ENCODE results near the gene VPS37C.

The VPS37C gene

GRCh38 chr11:61164606-61165424, 3.6 kb upstream of the VPS37C start:
- TF ChIP-seq, protein P1, sequence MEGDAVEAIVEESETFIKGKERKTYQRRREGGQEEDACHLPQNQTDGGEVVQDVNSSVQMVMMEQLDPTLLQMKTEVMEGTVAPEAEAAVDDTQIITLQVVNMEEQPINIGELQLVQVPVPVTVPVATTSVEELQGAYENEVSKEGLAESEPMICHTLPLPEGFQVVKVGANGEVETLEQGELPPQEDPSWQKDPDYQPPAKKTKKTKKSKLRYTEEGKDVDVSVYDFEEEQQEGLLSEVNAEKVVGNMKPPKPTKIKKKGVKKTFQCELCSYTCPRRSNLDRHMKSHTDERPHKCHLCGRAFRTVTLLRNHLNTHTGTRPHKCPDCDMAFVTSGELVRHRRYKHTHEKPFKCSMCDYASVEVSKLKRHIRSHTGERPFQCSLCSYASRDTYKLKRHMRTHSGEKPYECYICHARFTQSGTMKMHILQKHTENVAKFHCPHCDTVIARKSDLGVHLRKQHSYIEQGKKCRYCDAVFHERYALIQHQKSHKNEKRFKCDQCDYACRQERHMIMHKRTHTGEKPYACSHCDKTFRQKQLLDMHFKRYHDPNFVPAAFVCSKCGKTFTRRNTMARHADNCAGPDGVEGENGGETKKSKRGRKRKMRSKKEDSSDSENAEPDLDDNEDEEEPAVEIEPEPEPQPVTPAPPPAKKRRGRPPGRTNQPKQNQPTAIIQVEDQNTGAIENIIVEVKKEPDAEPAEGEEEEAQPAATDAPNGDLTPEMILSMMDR (IDR thresholded peaks at IDR 0.05): no peak
- Mint-ChIP-seq H3K27me3 (ENCODE audit: low read depth, poor library complexity) (peaks cover 3% of the 10 kb centered on the region), H3K4me3 (peak overlapping the region; percentile 4), H3K9me3 (peaks cover 24% of the 10 kb centered on the region), H3K36me3 (ENCODE audit: low read depth) (no peaks in the 10 kb centered on the region), H3K4me1 (peaks cover 49% of the 10 kb centered on the region), H3K27ac (peak overlapping the region; percentile 58)
- DNase-seq: no peak

DNA sequence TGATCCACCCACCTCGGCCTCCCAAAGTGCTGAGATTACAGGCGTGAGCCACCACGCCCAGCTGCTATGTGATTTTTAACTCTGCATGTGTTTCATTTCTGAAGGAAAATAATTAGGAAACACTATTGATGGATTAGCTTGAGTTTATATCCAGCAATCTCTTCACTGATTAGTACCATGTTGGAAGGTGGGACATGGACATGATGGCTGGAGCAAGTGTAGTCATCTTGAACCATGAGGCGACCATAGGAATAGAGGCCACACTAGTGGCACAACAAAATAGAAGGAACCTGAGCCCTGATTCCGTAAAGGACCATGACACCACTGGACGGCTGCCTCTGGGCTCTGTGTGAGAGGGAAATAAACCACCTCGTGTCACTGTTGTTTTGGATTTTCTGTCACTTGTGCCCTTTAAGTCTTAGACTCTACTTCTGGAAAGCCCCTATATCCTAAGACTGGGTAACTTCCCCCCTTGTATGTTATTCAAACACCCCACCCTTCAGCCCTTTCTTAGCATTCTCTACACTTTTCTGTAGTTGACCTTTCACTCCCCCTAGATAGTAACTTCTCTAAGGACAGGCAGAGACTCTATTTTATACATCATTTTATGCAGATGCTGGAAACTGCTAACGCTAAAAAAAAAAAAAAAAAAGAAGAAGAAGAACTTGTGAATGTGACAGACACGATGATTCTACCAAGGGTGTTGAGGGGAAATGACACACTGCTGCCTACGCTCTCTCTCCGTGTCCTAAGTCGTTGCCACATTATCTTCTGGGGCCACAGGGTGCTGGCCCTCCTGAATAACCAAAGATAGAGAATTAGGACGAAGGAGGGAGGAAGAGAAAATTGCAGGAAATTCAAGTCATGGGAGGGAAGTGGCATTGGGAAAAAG, 2.7 kb upstream of the VPS37C start:
- TF ChIP-seq, protein P1 (IDR thresholded peaks at IDR 0.05): no peak

GRCh38 chr11:61163021-61163420, 1.8 kb upstream of the VPS37C start:
- Mint-ChIP-seq H3K9me3 (peaks cover 16% of the 10 kb centered on the region), H3K27ac (no peak overlapping the region), H3K4me3 (peak overlapping the region; percentile 88), H3K27me3 (ENCODE audit: low read depth, poor library complexity) (no peaks in the 10 kb centered on the region), H3K4me1 (peaks cover 63% of the 10 kb centered on the region), H3K36me3 (ENCODE audit: low read depth) (peaks cover 3% of the 10 kb centered on the region)
- TF ChIP-seq, protein P1 (IDR thresholded peaks at IDR 0.05): no peak
- no peak for DNase-seq

More for the DNA sequence above, 2.7 kb upstream of the VPS37C start:
- DNase-seq: no peak
- no peak overlapping the region for H3K27ac Mint-ChIP-seq
- peaks cover 23% of the 10 kb centered on the region for H3K9me3 Mint-ChIP-seq
- H3K36me3 Mint-ChIP-seq (ENCODE audit: low read depth): no peaks in the 10 kb centered on the region
- no peaks in the 10 kb centered on the region for H3K27me3 Mint-ChIP-seq (ENCODE audit: low read depth, poor library complexity)
- peaks cover 54% of the 10 kb centered on the region for H3K4me1 Mint-ChIP-seq
- no peak overlapping the region for H3K4me3 Mint-ChIP-seq

DNA sequence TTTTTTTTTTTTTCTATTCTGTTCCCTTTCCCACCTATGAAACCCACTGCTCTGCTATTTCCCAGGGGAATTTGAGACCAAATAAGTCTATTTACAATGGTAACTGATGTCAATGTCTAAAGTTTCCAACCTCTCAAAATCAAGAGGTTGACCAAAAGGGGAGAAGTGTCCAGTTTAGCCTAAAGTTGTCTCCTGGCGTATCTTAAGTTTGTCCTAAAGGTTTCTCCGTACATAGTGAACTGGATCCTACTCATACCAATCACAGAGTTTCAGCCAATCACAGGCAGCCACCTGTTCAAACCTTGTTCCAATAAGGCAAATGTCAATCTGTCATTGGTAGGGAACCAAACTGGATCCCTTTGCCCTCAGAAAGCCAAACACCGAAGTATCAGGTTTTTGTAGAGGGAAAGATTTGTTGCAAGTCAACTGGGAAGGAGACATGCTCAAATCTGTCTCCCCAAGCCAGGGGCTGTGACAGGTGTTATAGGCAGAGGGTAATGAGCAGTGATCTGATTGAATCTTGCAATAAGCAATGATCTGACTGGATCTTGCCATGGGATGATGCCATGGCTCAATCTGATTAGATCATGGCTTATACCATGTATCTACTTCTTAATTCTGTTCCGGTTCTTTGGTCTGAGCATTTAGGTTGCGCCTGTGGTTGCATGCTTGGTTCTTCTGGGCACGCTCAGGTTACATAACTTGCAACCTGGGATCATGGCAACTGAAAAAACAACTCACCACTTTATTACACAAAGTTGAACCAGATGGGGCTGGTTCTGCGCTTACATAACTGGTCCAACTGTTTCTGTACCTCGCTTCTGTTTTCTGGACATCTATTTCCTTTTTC, 1.1 kb upstream of the VPS37C start:
- H3K36me3 Mint-ChIP-seq (ENCODE audit: low read depth): peaks cover 10% of the 10 kb centered on the region
- peaks cover 65% of the 10 kb centered on the region for H3K4me1 Mint-ChIP-seq
- H3K4me3 Mint-ChIP-seq: peak overlapping the region; percentile 88
- TF ChIP-seq, protein P1 (IDR thresholded peaks at IDR 0.05): no peak
- H3K27me3 Mint-ChIP-seq (ENCODE audit: low read depth, poor library complexity): no peaks in the 10 kb centered on the region
- peaks cover 10% of the 10 kb centered on the region for H3K9me3 Mint-ChIP-seq
- H3K27ac Mint-ChIP-seq: peak overlapping the region; percentile 95
- peak; percentile 25 for DNase-seq

DNA sequence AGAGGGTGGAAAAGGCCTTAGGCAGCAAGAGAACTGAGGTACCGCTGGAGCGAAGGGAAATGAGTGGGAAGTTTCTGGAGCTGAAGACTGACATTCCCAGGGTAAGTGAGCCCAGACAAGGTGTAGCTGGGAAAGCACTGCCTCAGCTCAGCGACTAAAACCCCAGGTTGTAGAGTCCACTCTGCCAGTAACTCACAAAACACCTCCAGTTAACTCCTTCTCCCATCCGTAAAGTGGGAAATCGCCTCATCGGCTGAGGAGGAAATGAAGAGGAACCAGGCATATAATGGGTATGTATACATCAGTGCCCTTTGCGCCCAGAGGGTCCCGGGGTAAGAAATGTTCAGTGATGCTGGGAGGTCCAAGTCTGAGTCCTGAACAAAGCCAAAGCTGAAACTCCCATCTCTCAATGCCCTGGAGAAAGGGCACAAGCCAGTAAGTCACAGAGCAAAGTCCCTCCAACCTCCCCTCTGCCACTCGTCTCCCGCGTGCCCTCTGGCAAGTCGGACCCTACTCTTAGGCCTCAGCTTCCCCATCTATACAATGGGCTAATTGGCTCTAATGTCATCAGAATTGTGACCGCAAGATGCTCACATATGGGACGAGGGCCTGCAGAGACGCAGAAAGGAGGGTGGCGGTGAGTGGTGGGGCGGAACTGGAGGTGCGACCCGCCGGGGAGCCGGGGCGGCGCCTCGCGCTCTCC, 588 bp downstream of the VPS37C start:
- Mint-ChIP-seq H3K4me3 (peak overlapping the region; percentile 88), H3K27me3 (ENCODE audit: low read depth, poor library complexity) (peaks cover 3% of the 10 kb centered on the region)

More for the DNA sequence above, 588 bp downstream of the VPS37C start:
- TF ChIP-seq, protein P1 (IDR thresholded peaks at IDR 0.05): no peak
- peak overlapping the region; percentile 73 for H3K27ac Mint-ChIP-seq
- no peak for DNase-seq
- peaks cover 64% of the 10 kb centered on the region for H3K4me1 Mint-ChIP-seq
- peaks cover 21% of the 10 kb centered on the region for H3K9me3 Mint-ChIP-seq
- H3K36me3 Mint-ChIP-seq (ENCODE audit: low read depth): peaks cover 26% of the 10 kb centered on the region

Measured in nephron progenitor cell (in vitro differentiated cells).